Stomach smooth muscle (tissue), 2 donors: ENCODE data around the gene L3MBTL4.

Experiments used
- H3K27ac ChIP-seq: one replicate; pipeline ENCODE4 v1.7.0; 2013; ENCODE audit warnings: mild to moderate bottlenecking, low read length, inconsistent platforms
- H3K27me3 ChIP-seq, 2 donors: one replicate each; pipeline ENCODE4 v1.7.0; 2013; ENCODE audit warnings: low read length in 2 of 2; ENCODE audit not compliant: insufficient read depth in 2 of 2, control insufficient read depth in 1 of 2
- H3K36me3 ChIP-seq, 2 donors: one replicate each; pipeline ENCODE4 v1.7.0; 2013; ENCODE audit warnings: low read length in 2 of 2; ENCODE audit not compliant: control insufficient read depth in 2 of 2, insufficient read depth in 2 of 2
- H3K4me1 ChIP-seq: one replicate; pipeline ENCODE4 v1.7.0; 2013; ENCODE audit warnings: low read length; ENCODE audit not compliant: control insufficient read depth, insufficient read depth
- H3K4me3 ChIP-seq, 2 donors: one replicate each; pipeline ENCODE4 v1.7.0; 2013; ENCODE audit warnings: low read length in 2 of 2
- H3K9ac ChIP-seq, 2 donors: one replicate each; pipeline ENCODE4 v1.7.0; 2013; ENCODE audit warnings: low read length in 2 of 2, mild to moderate bottlenecking in 1 of 2
- H3K9me3 ChIP-seq, 2 donors: one replicate each; pipeline ENCODE4 v1.7.0; 2013; ENCODE audit warnings: low read length in 2 of 2; ENCODE audit not compliant: control insufficient read depth in 2 of 2
- donor health status: healthy.
- donor health status: Pancreatic carcinoma.

Gene L3MBTL4

GRCh38 chr18:6255116-6255705 is 159.5 kb downstream of the L3MBTL4 start:
- Histone ChIP-seq H3K9ac (no peak overlapping the region), H3K4me1 (no peaks in the 10 kb centered on the region), H3K9me3 (no peaks in the 10 kb centered on the region), H3K27me3 (no peaks in the 10 kb centered on the region), H3K27ac (no peak overlapping the region), H3K4me3 (no peak overlapping the region), H3K36me3 (no peaks in the 10 kb centered on the region)

DNA sequence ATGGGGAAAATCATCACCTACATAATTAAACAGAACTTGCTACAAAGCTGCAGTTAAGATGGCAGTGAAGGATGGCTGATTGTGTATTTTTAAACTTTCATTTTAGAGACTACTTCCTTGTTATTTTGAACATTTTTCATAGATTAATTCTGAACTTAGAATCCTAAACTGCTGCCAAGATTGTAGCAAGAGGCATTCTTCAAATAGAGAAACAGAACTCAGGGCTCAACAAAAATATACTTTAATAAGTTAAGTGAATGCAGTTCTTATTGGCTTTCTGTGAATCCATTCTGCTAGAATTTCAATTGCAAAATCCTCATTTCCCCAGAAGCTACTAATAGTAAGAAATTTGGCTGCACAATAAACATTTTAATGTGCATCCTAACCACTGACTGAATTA is 160.3 kb downstream of the L3MBTL4 start:
- Histone ChIP-seq H3K27me3 (no peaks in the 10 kb centered on the region), H3K27ac (no peak overlapping the region), H3K4me1 (no peaks in the 10 kb centered on the region), H3K9ac (no peak overlapping the region), H3K36me3 (no peaks in the 10 kb centered on the region), H3K9me3 (no peaks in the 10 kb centered on the region), H3K4me3 (no peak overlapping the region)

DNA sequence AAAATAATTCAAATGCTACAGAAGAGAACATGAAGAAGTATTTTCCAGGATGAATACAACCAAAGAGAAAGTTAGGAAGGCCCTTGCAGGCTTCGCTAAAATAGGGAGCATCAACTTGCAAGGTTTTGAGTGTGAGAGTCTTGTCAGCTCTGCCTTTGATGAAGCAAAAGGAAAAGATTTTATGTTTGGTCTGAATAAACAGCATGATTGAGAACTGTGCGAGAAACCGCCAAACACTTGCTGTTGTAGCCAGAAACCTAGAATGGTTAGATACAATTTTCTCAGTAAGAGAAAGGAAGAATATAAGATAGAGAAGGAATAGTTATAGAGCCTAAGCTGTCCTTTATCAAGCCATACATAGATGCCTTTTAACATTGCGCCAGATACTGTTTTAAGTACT is 163.6 kb downstream of the L3MBTL4 start:
- no peak overlapping the region for H3K4me3 ChIP-seq

GRCh38 chr18:6249788-6250187 is 164.9 kb downstream of the L3MBTL4 start:
- H3K27me3 ChIP-seq, result no peaks in the 10 kb centered on the region
- H3K4me1 ChIP-seq, result no peaks in the 10 kb centered on the region
- H3K27ac ChIP-seq, result no peak overlapping the region
- no peaks in the 10 kb centered on the region for H3K9me3 ChIP-seq
- H3K36me3 ChIP-seq, result no peaks in the 10 kb centered on the region
- no peak overlapping the region for H3K9ac ChIP-seq
- no peak overlapping the region for H3K4me3 ChIP-seq

More for the DNA sequence above, 163.6 kb downstream of the L3MBTL4 start:
- H3K27me3 ChIP-seq, result no peaks in the 10 kb centered on the region
- H3K4me1 ChIP-seq, result no peaks in the 10 kb centered on the region
- no peaks in the 10 kb centered on the region for H3K9me3 ChIP-seq
- no peaks in the 10 kb centered on the region for H3K36me3 ChIP-seq
- H3K27ac ChIP-seq, result no peak overlapping the region
- H3K9ac ChIP-seq, result no peak overlapping the region

DNA sequence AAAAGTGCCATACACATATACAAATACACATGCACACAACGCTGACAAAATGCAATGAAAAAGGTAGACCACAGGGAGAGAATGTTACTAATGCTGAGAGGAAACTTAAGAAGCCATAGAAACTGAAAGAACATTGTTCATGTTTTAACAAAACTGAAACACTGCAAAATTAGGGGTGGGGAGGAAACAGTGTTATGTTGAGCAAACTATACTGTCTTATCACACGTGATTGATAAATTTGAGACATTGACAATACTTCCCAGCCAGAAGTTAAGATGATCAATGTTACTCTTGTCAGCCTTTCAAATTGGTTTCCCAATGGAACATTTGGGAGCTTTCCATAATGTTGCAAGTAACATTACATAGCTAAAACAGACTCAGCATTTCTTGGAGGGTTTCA is 165.5 kb downstream of the L3MBTL4 start:
- H3K9ac ChIP-seq, result no peak overlapping the region
- H3K27ac ChIP-seq, result no peak overlapping the region
- H3K9me3 ChIP-seq, result no peaks in the 10 kb centered on the region

GRCh38 chr18:6248017-6248416 is 166.7 kb downstream of the L3MBTL4 start:
- no peaks in the 10 kb centered on the region for H3K4me1 ChIP-seq
- no peak overlapping the region for H3K27ac ChIP-seq
- H3K4me3 ChIP-seq, result no peak overlapping the region
- H3K9ac ChIP-seq, result no peak overlapping the region
- H3K27me3 ChIP-seq, result no peaks in the 10 kb centered on the region
- no peaks in the 10 kb centered on the region for H3K9me3 ChIP-seq
- H3K36me3 ChIP-seq, result no peaks in the 10 kb centered on the region

More for the DNA sequence above, 165.5 kb downstream of the L3MBTL4 start:
- no peak overlapping the region for H3K4me3 ChIP-seq
- H3K36me3 ChIP-seq, result no peaks in the 10 kb centered on the region
- no peaks in the 10 kb centered on the region for H3K4me1 ChIP-seq
- H3K27me3 ChIP-seq, result no peaks in the 10 kb centered on the region

GRCh38 chr18:6242004-6242403 is 172.7 kb downstream of the L3MBTL4 start:
- Histone ChIP-seq H3K36me3 (no peaks in the 10 kb centered on the region), H3K9me3 (no peaks in the 10 kb centered on the region), H3K9ac (no peak overlapping the region), H3K4me3 (no peak overlapping the region), H3K4me1 (no peaks in the 10 kb centered on the region), H3K27me3 (no peaks in the 10 kb centered on the region), H3K27ac (no peak overlapping the region)

GRCh38 chr18:6239716-6240115 is 175.0 kb downstream of the L3MBTL4 start:
- H3K36me3 ChIP-seq, result no peaks in the 10 kb centered on the region
- no peaks in the 10 kb centered on the region for H3K27me3 ChIP-seq
- no peak overlapping the region for H3K27ac ChIP-seq
- H3K9me3 ChIP-seq, result no peaks in the 10 kb centered on the region
- H3K9ac ChIP-seq, result no peak overlapping the region
- H3K4me1 ChIP-seq, result no peaks in the 10 kb centered on the region
- no peak overlapping the region for H3K4me3 ChIP-seq

DNA sequence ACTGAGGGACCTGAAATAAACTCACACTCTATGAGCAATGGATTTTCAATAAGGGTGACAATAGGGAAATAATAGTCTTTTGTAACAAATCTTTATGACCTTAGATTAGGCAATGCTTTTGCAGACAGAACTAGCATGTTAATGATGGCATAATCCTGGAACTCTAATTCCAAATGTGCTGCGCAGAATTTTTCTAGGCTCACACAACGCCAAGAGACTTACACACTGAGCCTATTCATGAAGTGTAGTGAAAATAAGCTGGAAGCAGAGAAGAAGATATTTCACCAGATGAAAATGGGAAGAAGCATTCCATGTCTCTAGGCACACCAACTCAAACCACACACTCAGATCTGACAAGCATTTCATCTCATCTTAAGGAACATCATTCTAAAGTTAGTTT is 178.5 kb downstream of the L3MBTL4 start:
- Histone ChIP-seq H3K27ac (no peak overlapping the region), H3K4me1 (no peaks in the 10 kb centered on the region), H3K36me3 (no peaks in the 10 kb centered on the region), H3K9ac (no peak overlapping the region), H3K4me3 (no peak overlapping the region), H3K27me3 (no peaks in the 10 kb centered on the region), H3K9me3 (no peaks in the 10 kb centered on the region)

DNA sequence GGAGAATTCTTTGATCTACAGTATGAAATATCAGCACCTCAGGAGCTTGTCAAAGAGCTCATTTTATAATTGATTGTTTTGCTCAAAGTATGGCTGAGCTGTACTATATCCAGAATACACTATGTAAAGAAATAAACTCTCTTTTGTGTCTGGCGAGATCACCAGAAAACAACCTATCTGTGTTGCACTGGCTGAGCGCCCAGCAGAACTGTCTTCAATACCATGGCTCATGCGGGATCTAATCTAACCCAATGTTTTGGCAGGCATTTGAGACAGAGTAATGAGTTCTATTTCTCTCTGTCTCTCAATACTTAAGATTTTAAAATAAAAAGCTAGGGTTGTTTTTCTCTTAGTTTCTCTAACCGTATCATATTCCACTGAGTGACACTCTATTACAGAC is 192.4 kb downstream of the L3MBTL4 start:
- Histone ChIP-seq H3K9ac (no peak overlapping the region), H3K4me1 (no peaks in the 10 kb centered on the region), H3K9me3 (peaks cover 0 to 2% of the 10 kb centered on the region in 2 donors), H3K4me3 (no peak overlapping the region), H3K27ac (no peak overlapping the region), H3K36me3 (no peaks in the 10 kb centered on the region), H3K27me3 (no peaks in the 10 kb centered on the region)

GRCh38 chr18:6221602-6222014 is 193.1 kb downstream of the L3MBTL4 start:
- H3K27ac ChIP-seq, result no peak overlapping the region
- H3K9me3 ChIP-seq, result peaks cover 0 to 2% of the 10 kb centered on the region in 2 donors
- no peak overlapping the region for H3K4me3 ChIP-seq
- H3K4me1 ChIP-seq, result no peaks in the 10 kb centered on the region
- no peak overlapping the region for H3K9ac ChIP-seq
- no peaks in the 10 kb centered on the region for H3K27me3 ChIP-seq
- no peaks in the 10 kb centered on the region for H3K36me3 ChIP-seq
